Activated T-helper 1 cell treated with Interleukin-2 at 50 U/mL for 16 hours (primary cell): ENCODE data around the gene ZNF23.

Source experiments
- DNase-seq: peaks from one replicate; pipeline ENCODE4 v3.0.0-alpha.2; 2020; ENCODE audit warnings: low read depth

The ZNF23 gene

DNA sequence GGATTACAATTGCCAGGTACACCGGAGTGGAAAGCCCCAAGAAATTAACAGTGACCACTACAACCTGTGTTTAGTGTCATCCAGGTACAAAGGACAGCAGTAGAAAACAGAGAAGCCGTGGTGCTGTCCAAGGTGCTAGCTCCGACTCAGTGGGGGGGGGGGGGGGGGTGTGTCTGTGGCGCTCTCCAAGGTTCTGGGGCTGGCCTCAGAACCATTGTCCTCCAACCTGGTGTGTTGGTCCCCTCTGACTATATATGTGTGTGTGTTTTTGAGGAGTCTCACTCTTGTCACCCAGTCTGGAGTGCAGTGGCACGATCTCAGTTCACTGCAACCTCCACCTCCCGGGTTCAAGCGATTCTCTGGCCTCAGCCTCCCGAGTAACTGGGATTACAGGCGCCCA lies 5.8 kb upstream of the ZNF23 start:
- DNase-seq, result peak; percentile 17

DNA sequence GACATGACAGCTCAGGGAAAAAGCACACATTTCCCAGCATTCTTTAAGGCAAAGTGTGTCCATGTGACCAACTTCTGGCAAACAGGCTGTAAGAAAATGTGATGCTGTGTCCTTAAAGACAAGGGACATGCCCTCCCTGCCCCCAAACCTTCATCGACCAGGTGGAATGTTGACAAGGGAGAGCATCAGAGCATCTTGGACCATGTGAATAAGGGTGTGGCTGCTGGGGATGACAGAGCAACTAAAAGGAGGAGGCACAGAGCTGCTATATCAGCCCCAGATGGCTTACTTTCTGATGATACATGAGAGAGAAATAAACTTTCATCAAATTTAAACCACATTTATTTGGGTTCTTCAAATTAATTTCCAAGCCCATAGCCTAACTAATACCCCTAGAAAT lies 2.2 kb upstream of the ZNF23 start:
- DNase-seq, result no peak

DNA sequence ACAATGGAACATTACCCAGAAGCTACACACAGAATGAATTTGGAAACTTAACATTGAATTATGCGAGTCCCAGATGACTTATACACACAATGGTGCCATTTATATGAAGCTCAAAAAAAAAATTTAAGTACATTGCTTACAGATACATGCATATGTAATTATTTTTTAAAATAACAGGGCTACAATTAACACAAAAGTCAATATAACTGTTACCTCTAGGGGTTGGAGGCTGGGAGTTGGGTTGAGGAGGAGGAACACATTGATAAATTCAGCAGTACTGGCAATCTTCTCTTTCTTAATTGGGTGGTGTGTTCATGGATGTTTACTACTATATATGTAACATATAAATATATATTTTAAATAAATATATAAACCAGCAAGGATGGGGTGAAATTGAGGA lies 1.1 kb downstream of the ZNF23 start:
- DNase-seq, result no peak

DNA sequence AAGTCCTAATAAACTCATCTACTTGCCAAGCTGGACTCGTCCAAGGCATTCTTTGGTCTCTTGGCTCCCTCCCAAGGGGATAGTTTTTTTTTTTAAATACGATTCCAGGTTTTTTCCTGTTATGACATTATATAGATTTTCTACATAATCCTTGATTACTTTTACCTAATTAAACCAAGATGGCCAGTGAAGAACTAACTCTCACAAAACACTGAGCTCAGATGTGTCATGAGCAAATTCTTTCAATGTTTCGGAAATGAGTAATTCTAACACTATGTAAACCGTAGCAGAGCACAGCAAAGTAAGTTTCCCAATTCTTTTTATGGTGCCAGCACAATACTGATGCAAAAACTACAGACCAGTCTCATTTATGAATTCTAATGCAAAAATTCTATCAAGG lies 1.8 kb downstream of the ZNF23 start:
- DNase-seq, result no peak

DNA sequence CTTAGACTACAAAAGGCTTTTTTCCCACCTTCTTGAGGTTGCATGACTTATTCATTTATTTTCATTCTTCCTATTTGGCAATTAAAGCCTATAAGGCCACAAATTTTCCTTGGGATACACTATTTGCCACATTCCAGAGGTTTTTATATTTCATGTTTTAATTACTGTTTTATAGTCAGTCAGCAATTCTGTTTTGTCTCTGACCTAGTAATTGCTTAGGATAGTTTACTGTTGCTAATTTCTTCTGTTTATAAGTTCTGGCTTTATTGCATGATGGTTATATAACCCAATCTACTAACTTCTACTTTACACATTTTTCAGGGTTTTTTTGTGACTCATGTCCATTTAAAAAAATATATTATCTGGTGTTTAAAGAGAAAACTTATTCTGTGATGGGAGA lies 2.5 kb downstream of the ZNF23 start:
- no peak for DNase-seq

DNA sequence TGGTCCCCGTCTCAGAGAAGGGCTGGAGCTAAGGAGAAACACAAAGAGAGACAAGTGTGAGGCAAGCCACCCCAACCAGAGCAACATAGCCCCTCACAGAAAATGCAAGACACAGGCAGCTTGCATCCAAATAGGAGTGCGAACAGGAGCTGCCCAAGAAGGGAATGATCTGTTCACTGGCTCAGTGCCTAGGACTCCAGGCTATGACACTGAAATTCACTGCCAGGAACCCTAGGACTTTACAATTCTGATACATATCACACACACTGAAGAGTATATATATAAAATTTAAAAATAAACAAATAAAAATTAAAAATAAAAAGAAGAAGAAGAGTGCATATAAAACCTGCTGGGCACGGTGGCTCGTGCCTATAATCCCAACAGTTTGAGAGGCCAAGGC lies 5.2 kb downstream of the ZNF23 start:
- DNase-seq, result no peak

DNA sequence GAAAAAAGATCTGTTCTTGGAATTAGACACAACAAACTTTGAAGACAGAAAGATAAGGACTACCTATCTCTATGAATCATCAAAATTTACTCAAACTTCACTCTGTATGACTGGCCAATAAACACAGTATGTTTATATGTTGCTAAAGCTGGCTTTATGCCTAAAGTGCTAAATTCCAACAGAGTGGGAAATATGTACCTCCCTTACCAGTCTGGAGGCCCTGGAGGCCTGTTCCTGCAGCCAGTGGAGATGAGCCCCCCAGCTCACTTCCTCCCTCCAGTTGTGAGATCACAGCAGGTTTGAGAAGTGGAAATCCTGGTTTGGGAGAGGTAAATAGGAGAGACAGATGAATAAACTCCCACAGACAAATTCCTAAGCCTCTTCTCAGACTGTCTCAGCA lies 9.0 kb downstream of the ZNF23 start:
- no peak for DNase-seq

DNA sequence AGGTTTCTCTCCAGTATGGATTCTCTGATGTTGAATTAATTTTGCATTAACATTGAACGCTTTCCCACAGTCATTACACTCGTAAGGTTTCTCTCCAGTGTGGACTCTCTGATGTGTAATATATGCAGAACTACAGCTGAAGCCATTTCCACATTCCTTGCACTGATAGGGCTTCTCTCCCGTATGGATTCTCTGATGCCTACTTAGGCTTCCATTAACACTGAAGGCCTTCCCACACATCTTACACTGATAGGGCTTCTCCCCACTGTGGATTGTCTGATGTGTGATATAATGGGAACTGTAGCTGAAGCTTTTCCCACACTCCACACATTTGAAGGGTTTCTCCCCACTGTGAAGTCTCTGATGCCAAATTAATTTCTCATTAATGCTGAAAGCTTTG lies 13.0 kb downstream of the ZNF23 start:
- no peak for DNase-seq

DNA sequence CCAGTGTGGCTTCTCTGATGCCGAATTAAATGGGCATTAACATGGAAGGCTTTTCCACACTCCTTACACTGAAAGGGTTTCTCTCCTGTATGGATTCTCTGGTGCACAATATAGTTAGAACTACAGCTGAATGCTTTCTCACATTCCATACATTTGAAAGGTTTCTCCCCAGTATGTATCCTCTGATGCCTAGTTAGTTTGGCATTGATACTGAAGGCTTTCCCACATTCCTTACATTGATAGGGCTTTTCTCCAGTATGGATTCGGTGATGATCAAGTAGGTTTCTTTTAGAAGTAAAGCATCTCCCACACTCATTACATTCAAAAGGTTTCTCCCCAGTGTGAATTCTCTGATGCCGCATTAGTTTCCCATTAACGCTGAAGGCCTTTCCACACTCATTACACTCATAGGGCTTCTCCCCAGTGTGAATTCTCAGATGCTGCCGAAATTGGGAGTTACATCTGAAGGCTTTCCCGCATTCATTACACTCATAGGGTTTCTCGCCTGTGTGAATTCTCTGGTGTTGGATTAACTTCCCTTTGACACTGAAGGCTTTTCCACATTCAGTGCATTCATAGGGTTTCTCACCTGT lies 13.7 kb downstream of the ZNF23 start:
- DNase-seq, result no peak

DNA sequence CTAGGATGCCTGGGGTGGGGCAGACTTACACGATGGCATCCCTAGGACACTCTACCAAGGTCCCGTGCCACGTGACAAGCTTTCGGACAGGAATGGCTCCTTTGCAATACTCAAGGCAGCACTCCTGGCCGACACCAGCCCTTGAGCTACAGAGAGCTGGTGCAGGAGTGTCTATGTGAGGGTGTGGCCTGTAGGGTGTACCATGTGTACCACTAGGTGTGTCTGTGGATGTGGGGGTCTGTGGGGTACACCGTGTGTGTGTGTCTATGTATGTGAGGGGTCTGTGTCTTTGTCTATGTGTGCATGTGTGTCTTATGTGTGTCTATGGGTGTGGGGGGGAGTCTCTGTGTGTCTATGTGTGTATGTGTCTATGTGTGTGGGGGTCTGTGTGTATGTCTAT lies 18.3 kb downstream of the ZNF23 start:
- DNase-seq, result no peak

DNA sequence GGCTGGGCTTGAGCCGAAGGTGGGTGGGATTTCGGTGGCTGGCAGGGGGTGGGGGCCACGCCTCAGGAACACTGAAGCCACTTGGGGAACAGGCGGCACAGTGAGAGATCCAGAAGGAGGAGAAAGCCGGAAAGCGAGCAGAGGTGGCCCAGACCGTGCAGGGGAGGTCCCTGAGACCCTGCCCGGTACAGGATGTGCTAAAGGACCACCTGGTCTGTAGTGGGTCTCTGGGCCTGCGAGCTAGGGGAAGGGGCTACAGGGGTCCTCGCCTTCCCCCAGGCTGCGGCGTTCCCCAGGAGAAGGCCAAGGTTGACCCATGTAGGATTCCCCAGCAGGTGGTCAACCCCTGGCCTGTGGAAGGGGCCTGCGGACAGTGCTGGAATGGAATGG lies 20.0 kb downstream of the ZNF23 start, which contains the start of gene TLE7:
TSS of gene TLE7 (minus strand) at position 4 of the 390 bp plus-strand sequence. CDS start 8,730 bp downstream, outside the sequence.
- DNase-seq, result no peak

DNA sequence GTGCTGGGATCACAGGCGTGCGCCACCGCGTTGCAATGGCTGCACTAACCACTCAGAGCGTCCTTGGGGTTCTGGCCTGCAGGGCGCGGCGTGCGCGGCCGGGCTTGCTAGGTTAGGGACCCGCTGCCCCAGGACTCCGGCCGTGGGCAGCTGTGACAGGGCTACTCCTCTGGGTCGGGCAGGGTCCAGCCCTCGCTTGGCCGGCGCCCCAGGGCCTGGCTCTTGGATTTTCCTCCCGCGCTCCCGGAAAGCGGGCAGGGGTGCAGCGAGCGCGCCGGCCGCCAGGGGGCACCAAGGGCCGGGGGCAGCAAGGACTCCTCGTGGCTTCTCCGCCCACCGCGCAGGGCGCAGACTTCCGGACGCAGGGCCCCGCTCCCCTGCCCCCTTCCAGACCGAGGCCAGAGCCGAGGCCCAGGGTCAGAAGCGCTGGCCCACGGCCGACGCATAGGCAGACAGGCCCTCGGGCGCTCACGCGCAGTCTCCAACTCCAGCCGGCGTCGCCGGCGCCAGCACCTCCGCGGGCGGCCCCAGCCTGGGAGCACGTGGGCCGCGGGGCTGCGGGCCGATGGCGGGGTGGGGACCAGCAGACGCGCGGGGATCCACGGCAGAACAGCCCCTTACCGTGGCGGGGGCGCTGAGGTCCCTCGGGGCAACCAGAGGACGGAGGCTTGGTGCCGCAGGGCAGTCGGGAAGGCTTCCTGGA lies 20.5 kb downstream of the ZNF23 start:
- no peak for DNase-seq

DNA sequence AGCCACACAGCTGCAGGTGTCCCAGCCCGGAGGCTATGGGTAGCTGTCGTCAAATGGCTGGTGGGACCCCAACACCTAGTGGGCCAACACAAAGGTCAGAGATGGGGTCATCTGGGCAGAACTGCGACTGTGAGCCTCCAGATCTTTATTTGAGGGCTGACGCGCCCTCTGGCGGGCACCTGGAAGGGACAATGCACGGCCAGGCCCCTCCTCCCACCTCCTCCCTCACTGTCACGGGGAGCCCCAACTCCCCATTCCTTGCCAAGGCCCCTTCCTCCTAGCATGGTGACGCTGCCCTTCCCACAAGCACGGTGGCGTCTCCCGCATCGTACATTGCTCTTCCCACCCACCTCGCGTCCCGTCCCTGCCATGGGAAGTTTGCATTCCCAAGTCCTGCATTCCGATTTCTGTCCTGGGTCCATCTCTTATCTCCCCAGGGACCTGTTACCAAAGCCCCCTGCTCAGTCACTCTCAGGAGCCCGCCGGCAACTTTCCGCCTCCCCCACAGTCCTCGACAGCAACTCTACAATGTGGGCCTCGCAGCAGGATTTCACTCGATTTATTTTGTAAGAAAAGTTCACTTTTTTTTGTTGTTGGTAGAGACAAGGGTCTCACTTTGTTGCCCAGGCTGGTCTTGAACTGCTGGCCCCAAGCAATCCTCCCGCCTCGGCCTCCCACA lies 21.2 kb downstream of the ZNF23 start:
- DNase-seq, result no peak

DNA sequence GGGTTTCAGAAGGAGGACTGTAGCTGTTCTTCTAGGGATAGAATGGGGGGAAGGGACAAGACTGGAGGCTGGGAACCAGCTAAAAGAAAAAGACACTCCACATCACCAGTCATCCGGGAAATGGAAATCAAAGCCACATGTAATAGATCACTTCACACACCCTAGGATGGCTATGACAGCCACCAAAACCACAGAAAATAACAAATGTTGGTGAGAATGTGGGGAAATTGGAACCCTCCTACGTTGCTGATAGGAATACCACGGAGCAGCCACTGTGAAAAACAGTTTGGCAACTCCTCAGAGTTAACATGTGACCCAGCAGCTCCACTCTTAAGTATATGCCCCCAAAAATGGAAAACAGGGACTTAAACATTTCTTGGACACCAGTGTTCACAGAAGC lies 22.5 kb downstream of the ZNF23 start:
- no peak for DNase-seq

DNA sequence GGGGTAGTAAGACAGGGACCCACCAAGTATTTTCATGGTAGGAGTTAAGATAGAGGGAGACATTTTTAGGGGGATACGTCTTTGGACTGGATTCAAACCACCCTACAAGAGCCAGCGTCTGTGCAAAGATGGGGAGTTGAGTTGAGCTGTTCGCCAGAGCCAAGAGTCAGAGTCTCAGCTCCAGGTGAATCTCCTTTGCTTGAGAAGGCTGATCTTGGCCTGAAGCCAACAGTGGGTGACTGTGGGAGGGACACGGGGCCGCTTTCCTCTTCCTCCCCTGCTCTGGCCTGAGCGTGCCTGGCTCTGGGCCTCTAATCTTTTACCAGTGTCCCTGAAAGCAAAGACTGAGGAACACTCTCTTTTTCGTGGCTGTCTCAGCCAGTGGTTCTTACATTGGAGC lies 25.6 kb downstream of the ZNF23 start:
- no peak for DNase-seq

DNA sequence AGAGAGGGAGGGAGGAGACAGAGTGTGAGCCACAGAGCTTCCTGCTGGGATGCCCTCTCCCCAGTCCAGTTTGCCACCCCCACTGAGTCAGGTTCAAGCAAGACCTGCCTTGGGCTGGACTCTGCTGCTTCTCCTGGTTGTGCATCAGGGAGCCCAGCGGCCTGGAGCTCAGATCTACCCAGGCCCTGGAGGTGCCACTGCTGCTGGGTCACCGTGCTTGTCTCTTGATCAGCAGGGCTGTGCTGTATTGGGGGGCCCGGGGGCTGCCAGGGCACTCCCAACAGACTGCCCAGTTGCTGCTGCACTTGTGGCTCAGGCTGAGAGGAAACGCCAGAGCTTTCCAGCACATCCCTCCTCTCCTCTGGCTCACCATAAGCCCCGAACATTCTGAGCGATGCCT lies 29.1 kb downstream of the ZNF23 start:
- DNase-seq, result no peak

DNA sequence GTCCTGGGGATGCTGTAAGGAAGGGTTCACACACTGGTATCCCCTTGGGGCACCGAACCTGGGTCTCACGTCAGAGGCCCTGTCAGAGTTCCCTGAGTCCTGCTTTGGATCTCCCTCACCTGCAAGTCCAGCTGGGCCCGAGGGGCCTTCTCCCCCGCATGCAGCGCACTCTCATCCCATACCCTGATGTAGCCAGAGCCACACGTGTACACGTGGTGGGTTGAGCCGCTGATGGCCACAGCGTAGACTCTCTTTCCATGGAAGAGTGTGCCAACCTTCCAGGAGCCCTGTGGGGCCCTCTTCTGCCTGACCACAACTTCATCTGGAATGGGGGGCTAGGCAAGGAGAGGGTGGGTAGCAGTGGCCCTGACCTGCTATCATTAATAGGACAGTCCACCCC lies 30.1 kb downstream of the ZNF23 start:
- DNase-seq, result no peak

DNA sequence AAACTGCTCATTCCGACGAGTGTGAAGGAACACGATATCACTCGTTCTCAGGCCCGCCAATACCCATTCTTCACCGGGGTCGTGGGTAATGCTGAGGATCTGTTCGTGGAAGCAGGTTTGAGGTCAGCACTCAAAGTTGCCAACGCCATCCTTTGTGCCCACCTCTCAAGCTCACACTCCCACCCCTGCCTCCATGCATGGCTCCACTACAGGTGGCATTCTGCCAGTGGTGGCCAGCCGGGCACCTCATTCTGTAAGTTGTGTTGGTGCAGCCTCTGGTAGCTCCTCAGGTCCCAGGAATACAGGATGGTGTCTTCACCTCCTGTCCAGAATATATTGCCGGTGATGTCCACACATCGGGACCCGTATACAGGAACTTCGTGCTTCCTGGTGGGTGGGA lies 30.9 kb downstream of the ZNF23 start:
- no peak for DNase-seq

DNA sequence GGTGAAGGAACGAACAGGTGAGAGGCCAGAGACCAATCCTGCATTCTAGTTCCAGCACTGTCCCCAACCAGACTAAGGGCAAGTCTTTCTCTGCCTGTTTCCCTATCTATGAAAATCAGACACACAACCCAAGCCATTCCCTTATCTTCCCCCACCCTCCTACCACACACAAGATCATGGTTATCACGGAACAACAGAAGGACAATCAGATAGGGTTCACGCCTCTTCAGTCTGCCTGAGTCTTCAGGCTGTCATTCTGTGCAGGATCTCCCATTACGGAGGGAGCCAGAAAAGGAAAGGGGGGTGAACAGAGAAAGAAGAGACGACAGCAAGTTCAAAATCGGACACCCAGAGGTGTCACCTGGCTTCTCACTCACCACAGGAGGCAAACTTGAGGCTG lies 31.3 kb downstream of the ZNF23 start:
- no peak for DNase-seq

DNA sequence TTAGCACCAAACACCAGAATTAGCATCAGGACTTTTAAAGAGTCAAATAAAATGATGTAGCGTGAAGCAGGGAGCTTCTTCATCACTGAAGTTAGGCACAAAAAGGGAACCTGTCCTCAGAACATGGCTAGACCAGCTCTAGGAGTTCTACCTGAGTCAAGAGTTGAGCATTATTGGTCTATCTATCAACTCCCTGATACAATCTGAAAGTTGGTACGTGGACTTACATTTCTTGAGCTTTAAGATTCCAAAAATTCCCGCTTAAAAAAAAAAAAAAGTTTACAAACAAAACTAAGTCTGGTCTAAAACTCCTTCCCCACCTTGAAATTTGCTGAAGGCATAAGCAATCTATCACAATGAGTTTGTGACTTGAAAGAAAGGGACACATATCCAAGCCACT lies 32.5 kb downstream of the ZNF23 start:
- DNase-seq, result no peak

DNA sequence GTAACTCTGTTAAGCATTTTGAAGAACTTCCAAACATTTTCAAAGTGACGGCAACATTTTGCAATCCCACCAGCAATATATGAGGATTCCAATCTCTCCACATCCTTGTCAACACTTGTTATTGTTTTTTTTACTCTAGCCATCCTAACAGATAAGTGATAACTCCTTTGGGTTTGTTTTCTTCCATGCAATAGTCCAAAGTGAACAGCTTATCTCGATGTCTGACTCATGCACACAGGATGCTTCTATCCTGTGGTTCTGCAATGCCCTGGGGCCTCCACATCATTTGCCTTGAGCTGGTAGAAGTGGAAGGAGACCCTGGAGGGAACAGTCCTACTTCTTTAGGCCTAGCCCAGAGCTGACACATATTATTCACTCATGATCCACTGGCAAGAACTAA lies 33.2 kb downstream of the ZNF23 start:
- DNase-seq, result no peak

DNA sequence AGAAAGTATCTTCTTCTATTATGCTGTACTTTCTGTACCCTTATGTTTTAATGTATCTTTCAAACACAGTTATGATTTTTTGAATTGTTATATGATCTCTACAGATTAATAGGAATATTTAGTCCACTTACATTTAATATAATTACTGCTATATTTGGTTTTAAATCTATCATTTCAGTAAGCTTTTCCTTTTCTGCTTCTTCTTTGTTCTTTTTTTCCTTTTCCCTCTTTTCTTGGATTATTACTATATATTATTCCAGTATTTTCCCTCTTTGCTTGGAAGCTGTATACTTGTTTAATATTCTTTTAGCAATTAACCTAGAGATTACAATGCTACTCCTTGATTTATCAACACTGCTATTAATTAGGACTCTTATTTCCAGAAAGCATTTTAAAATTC lies 33.7 kb downstream of the ZNF23 start:
- no peak for DNase-seq

DNA sequence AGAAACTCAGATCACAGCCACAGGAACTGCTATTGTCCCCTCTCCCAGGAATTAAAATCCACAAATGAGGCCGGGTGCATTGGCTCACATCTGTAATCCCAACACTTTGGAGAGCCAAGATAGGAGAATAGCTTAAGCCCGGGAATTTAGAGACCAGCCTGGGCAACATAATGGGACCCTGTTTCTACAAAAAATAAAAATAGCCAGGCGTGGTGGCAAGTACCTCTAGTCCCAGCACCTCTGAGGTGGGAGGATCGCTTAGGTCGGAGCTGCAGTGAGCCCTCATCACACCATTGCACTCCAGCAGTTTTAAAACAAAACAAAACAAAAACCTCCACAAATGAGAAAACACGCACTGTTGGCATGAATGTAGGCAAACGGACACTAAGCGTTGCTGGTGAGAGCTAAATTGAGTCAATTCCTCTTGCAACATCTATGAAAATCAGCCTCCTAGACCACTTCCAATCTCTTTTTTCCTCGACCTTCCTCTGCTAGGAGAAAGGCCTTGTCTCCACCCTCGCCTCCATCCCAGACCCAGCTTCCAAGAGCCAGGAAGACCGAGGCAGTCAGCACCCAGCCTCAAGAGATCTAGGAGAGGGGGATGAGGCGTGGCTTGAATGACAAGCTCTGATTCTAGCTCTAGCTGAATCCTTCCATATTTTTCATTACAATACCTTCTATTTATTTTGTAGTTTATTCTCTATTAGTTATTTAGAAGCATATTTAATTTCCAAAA lies 35.0 kb downstream of the ZNF23 start:
- DNase-seq, result no peak
